Erythroblast (primary cell): ENCODE results near the gene RNF215.

Experiments
- GATA1 ChIP-seq: IDR thresholded peaks from 2 replicates; pipeline ENCODE4 v1.6.1; 2011; ENCODE audit warnings: low read depth, mild to moderate bottlenecking, control low read depth, low read length, moderate library complexity
- POLR2A ChIP-seq: IDR thresholded peaks from 2 replicates; pipeline ENCODE4 v1.6.1; 2011; ENCODE audit warnings: mild to moderate bottlenecking, low read length

DNA sequence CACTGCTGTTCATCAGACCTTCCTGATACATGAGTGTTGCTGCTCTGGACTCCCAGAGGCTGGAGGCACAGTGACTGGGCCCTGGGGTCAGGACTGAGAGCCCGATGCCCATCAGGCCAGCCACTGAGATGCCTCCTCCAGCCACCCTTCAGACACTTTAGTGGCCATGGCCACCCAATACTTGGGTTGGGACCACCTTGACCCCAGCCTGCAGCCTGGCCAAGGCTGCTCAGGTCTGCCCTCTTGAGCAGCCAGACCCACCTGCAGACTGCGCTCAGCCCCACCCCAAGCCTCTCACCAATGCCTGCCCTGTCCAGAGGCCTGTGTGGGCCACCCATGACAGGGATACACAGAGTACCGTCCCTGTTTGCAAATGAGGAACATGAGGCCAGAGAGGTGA, 4.2 kb downstream of the RNF215 start:
- no peak for TF ChIP-seq POLR2A
- TF ChIP-seq GATA1 = no peak
